H9 (cell line): ENCODE results near the gene REG1A. TPM values are rescaled to one million over a fixed set of nuclear protein-coding genes. Genes with fewer than 3 reads are reported as not detected.

Experiments
- DNase-seq: peaks from one replicate; pipeline ENCODE4 v3.0.0-alpha.2; 2017
- H2AFZ ChIP-seq: one replicate; pipeline ENCODE4 v1.6.1; 2013; ENCODE audit warnings: mild to moderate bottlenecking, low read length, control low read depth, moderate library complexity
- H2AK5ac ChIP-seq: 2 replicates; pipeline ENCODE4 v1.6.1; 2013; ENCODE audit warnings: low read length, control low read depth, mixed read lengths; ENCODE audit not compliant: insufficient read length
- H2BK120ac ChIP-seq: one replicate; pipeline ENCODE4 v1.6.1; 2013; ENCODE audit warnings: low read depth, mild to moderate bottlenecking, low read length, control low read depth, inconsistent platforms; ENCODE audit not compliant: poor library complexity, severe bottlenecking
- H2BK12ac ChIP-seq: 2 replicates; pipeline ENCODE4 v1.6.1; 2013; ENCODE audit warnings: low read length, control low read depth, mixed read lengths, low read depth; ENCODE audit not compliant: insufficient read length
- H2BK15ac ChIP-seq: 2 replicates; pipeline ENCODE4 v1.6.1; 2013; ENCODE audit warnings: low read depth, low read length, control low read depth
- H2BK20ac ChIP-seq: one replicate; pipeline ENCODE4 v1.6.1; 2013; ENCODE audit warnings: low read depth, mild to moderate bottlenecking, low read length, control low read depth, inconsistent platforms; ENCODE audit not compliant: poor library complexity, severe bottlenecking
- H2BK5ac ChIP-seq: 2 replicates; pipeline ENCODE4 v1.6.1; 2013; ENCODE audit warnings: low read length, control low read depth, mixed read lengths; ENCODE audit not compliant: insufficient read length
- H3K14ac ChIP-seq: 2 replicates; pipeline ENCODE4 v1.6.1; 2013; ENCODE audit warnings: low read length, control low read depth; ENCODE audit not compliant: insufficient read depth
- H3K18ac ChIP-seq: 2 replicates; pipeline ENCODE4 v1.6.1; 2013; ENCODE audit warnings: low read depth, mild to moderate bottlenecking, mixed read lengths, low read length, control low read depth; ENCODE audit not compliant: insufficient read length
- H3K23ac ChIP-seq: 2 replicates; pipeline ENCODE4 v1.6.1; 2013; ENCODE audit warnings: low read length, control low read depth, mixed read lengths, low read depth; ENCODE audit not compliant: insufficient read length
- H3K23me2 ChIP-seq: 2 replicates; pipeline ENCODE4 v1.6.1; 2013; ENCODE audit warnings: low read depth, mild to moderate bottlenecking, mixed read lengths, low read length, control low read depth; ENCODE audit not compliant: insufficient read length, poor library complexity, severe bottlenecking
- H3K27ac ChIP-seq: 2 replicates; pipeline ENCODE4 v1.5.1; 2013; ENCODE audit warnings: low read length, control low read depth, mixed read lengths, low read depth; ENCODE audit not compliant: insufficient read length
- H3K27me3 ChIP-seq: 2 replicates; pipeline ENCODE4 v1.6.1; 2013; ENCODE audit warnings: low read length, control low read depth, inconsistent platforms; ENCODE audit not compliant: insufficient read depth
- H3K4ac ChIP-seq: 2 replicates; pipeline ENCODE4 v1.6.1; 2013; ENCODE audit warnings: low read depth, mild to moderate bottlenecking, control low read depth, inconsistent platforms, low read length, moderate library complexity
- H3K4me1 ChIP-seq: 2 replicates; pipeline ENCODE4 v1.6.1; 2013; ENCODE audit warnings: low read length, control low read depth, inconsistent platforms; ENCODE audit not compliant: insufficient read depth
- H3K4me2 ChIP-seq: 2 replicates; pipeline ENCODE4 v1.6.1; 2013; ENCODE audit warnings: low read length, control low read depth, mixed read lengths; ENCODE audit not compliant: insufficient read length, insufficient read depth
- H3K56ac ChIP-seq: 2 replicates; pipeline ENCODE4 v1.6.1; 2013; ENCODE audit warnings: low read depth, mild to moderate bottlenecking, mixed read lengths, low read length, control low read depth; ENCODE audit not compliant: insufficient read length
- H3K79me1 ChIP-seq: 2 replicates; pipeline ENCODE4 v1.6.1; 2013; ENCODE audit warnings: low read depth, mild to moderate bottlenecking, moderate library complexity, low read length, control low read depth, inconsistent platforms; ENCODE audit not compliant: insufficient read depth, poor library complexity, severe bottlenecking
- H3K79me2 ChIP-seq: 2 replicates; pipeline ENCODE4 v1.6.1; 2013; ENCODE audit warnings: low read length, control low read depth, inconsistent platforms; ENCODE audit not compliant: insufficient read depth
- H3K9ac ChIP-seq: 2 replicates; pipeline ENCODE4 v1.6.1; 2013; ENCODE audit warnings: low read length, control low read depth, mixed read lengths; ENCODE audit not compliant: insufficient read length; ENCODE audit errors: extremely low read depth
- H3K9me3 ChIP-seq: one replicate; pipeline ENCODE4 v1.6.1; 2013; ENCODE audit warnings: low read depth, low read length, inconsistent platforms; ENCODE audit not compliant: control insufficient read depth
- H3T11ph ChIP-seq: one replicate; pipeline ENCODE4 v1.6.1; 2013; ENCODE audit warnings: mild to moderate bottlenecking, low read length, control low read depth, inconsistent platforms
- H4K20me1 ChIP-seq: one replicate; pipeline ENCODE4 v1.6.1; 2013; ENCODE audit not compliant: control insufficient read depth, insufficient read length, insufficient read depth
- H4K5ac ChIP-seq: 2 replicates; pipeline ENCODE4 v1.6.1; 2013; ENCODE audit warnings: low read depth, mild to moderate bottlenecking, mixed read lengths, low read length, control low read depth; ENCODE audit not compliant: insufficient read length
- H4K8ac ChIP-seq: replicated peaks from 2 replicates; pipeline ENCODE4 v1.6.1; 2013; ENCODE audit warnings: low read length, control low read depth, mixed read lengths, low read depth; ENCODE audit not compliant: insufficient read length
- H4K91ac ChIP-seq: 2 replicates; pipeline ENCODE4 v1.6.1; 2013; ENCODE audit warnings: low read depth, mild to moderate bottlenecking, moderate library complexity, mixed read lengths, low read length, control low read depth; ENCODE audit not compliant: insufficient read length
- H3K27ac Mint-ChIP-seq, 3 experiments: 2 replicates in 2 of 3; 3 replicates in 1 of 3; pipeline ENCODE4 v1.8.0; 2020 to 2021; ENCODE audit warnings: mixed read lengths in 3 of 3, mild to moderate bottlenecking in 1 of 3, moderate library complexity in 1 of 3
- H3K27me3 Mint-ChIP-seq: 2 replicates; pipeline ENCODE4 v1.8.0; 2021; ENCODE audit warnings: low read depth, mild to moderate bottlenecking, moderate library complexity, mixed read lengths
- H3K36me3 Mint-ChIP-seq, 3 experiments: 2 replicates in 2 of 3; 3 replicates in 1 of 3; pipeline ENCODE4 v1.8.0; 2020 to 2021; ENCODE audit warnings: low read depth in 3 of 3, mixed read lengths in 3 of 3; ENCODE audit not compliant: insufficient read depth in 1 of 3
- H3K4me1 Mint-ChIP-seq, 2 experiments: 2 replicates each; pipeline ENCODE4 v1.8.0; 2020; ENCODE audit warnings: mixed read lengths in 2 of 2
- H3K4me3 Mint-ChIP-seq, 2 experiments: 2 replicates in 1 of 2; 3 replicates in 1 of 2; pipeline ENCODE4 v1.8.0; 2020 to 2021; ENCODE audit warnings: mild to moderate bottlenecking in 2 of 2, mixed read lengths in 2 of 2, moderate library complexity in 1 of 2
- H3K9me3 Mint-ChIP-seq, 2 experiments: 2 replicates in 1 of 2; 3 replicates in 1 of 2; pipeline ENCODE4 v1.8.0; 2020; ENCODE audit warnings: mild to moderate bottlenecking in 2 of 2, mixed read lengths in 2 of 2, moderate library complexity in 1 of 2
- CTCF ChIP-seq: fragments of 200-600 bp; sonication (generic); conservative IDR thresholded peaks from 3 replicates; pipeline ENCODE4 v1.8.0; 2021; ENCODE audit warnings: antibody characterized with exemption, mild to moderate bottlenecking
- WGBS: extraction: QIAGEN DNeasy Blood & Tissue Kit; methylation state at CpG from one replicate; pipeline ENCODE4 v1.1.7; 2013; ENCODE audit warnings: missing lambda C conversion rate, low lambda C conversion rate, mixed read lengths; ENCODE audit not compliant: insufficient read length; ENCODE audit errors: extremely low coverage; 5-methylcytosine and 5-hydroxymethylcytosine counted together
- total RNA-seq: library from RNA; stranded (reverse); gene quantifications from 2 replicates; pipeline ENCODE4 v1.2.1, GENCODE V29; 2021

Gene REG1A
- total RNA-seq, 1 experiment from 2014 or later: not detected

GRCh38 chr2:79105259-79105658 lies 15.0 kb upstream of the REG1A start:
- H3K4ac ChIP-seq: no peak overlapping the region

More at GRCh38 chr2:79105259-79105658, 15.0 kb upstream of the REG1A start:
- no peak overlapping the region for H3K4me2 ChIP-seq
- H2AFZ ChIP-seq: no peak overlapping the region
- H4K5ac ChIP-seq: no peak overlapping the region
- H3K9me3 ChIP-seq: no peaks in the 10 kb centered on the region
- no peak overlapping the region for H3K27ac Mint-ChIP-seq
- no peak overlapping the region for H2BK12ac ChIP-seq
- no peak overlapping the region for H3K18ac ChIP-seq
- TF ChIP-seq CTCF: peak; percentile 43; the same call in 2 of the 3 replicates
- no peak for DNase-seq
- H2BK120ac ChIP-seq: no peak overlapping the region
- peaks cover 0 to 2% of the 10 kb centered on the region in 2 experiments; a peak in 1 of 4 replicates for H3K4me1 Mint-ChIP-seq
- H3K4me1 ChIP-seq: no peaks in the 10 kb centered on the region
- no peaks in the 10 kb centered on the region; the same call in 1 of the 2 replicates for H3K27me3 Mint-ChIP-seq
- H2AK5ac ChIP-seq: no peak overlapping the region
- no peak overlapping the region for H2BK15ac ChIP-seq
- no peak overlapping the region for H3K4me3 Mint-ChIP-seq
- no peaks in the 10 kb centered on the region for H4K20me1 ChIP-seq
- no peak overlapping the region for H4K8ac ChIP-seq
- H3K23ac ChIP-seq: no peak overlapping the region
- H3K36me3 Mint-ChIP-seq: no peaks in the 10 kb centered on the region; a peak in 1 of 7 replicates
- no peak overlapping the region for H2BK20ac ChIP-seq
- H4K91ac ChIP-seq: no peak overlapping the region
- no peak overlapping the region for H3T11ph ChIP-seq
- WGBS: no CpG with 5 or more reads among the region's 2 CpGs
- no peaks in the 10 kb centered on the region for H3K23me2 ChIP-seq
- no peaks in the 10 kb centered on the region for H3K27me3 ChIP-seq
- H3K9me3 Mint-ChIP-seq: peaks cover 10 to 11% of the 10 kb centered on the region in 2 experiments; a peak in 4 of 5 replicates
- no peaks in the 10 kb centered on the region for H3K79me1 ChIP-seq
- no peak overlapping the region for H2BK5ac ChIP-seq
- H3K56ac ChIP-seq: no peak overlapping the region
- H3K27ac ChIP-seq: no peak overlapping the region
- H3K9ac ChIP-seq: no peak overlapping the region
- H3K14ac ChIP-seq: no peak overlapping the region
- no peaks in the 10 kb centered on the region for H3K79me2 ChIP-seq
